HuH-7.5 (cell line): Measurements from ENCODE around the gene CHRFAM7A.
"Not testable (repeated sequence)": the region's sequence is repeated elsewhere in the genome, so short reads cannot be mapped to it uniquely, and the experiment has no call there.

ENCODE experiments used
- DNase-seq: peaks from one replicate; pipeline ENCODE4 v3.0.0; 2011; ENCODE audit warnings: low spot score

Gene CHRFAM7A

GRCh38 chr15:30315704-30316103, 77.6 kb downstream of the CHRFAM7A start:
- not testable (repeated sequence) for DNase-seq

DNA sequence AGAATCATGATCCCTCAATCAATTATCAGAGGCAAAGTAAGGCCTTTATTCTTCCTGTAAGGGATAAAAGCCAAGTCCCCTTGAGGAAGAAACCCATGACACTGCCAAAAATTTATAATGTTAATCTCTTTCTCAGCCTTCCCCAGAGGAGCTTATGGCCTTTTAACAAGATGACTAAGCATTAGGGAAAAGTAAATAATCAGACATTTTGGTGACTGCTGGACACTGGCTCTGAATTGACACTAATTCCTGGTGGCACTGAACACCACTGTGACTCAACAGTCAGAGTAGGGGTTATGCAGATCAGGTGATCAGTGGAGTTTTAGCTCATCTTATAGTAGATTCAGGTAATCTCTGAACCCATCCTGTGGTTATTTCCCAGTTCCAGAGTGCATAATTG, 82.8 kb downstream of the CHRFAM7A start:
- not testable (repeated sequence) for DNase-seq
